MM.1S (cell line): Measurements from ENCODE around the gene TRIM32.

Experiments
- DNase-seq: peaks from one replicate; pipeline ENCODE4 v3.0.0-alpha.2; 2015
- H2AFZ ChIP-seq: fragments of 300-600 bp; sonication (generic); 2 replicates; pipeline ENCODE4 v1.6.0; 2016; ENCODE audit warnings: antibody characterized with exemption, low read length
- H3F3A ChIP-seq: fragments of 300-600 bp; sonication (generic); 2 replicates; pipeline ENCODE4 v1.6.1; 2016; ENCODE audit warnings: mild to moderate bottlenecking, antibody characterized with exemption, low read length, moderate library complexity, mixed read lengths; ENCODE audit not compliant: insufficient read depth
- H3K27ac ChIP-seq: fragments of 300-600 bp; sonication (generic); 2 replicates; pipeline ENCODE4 v1.5.1; 2016; ENCODE audit warnings: mild to moderate bottlenecking, low read length
- H3K27me3 ChIP-seq: fragments of 300-600 bp; sonication (generic); replicated peaks from 2 replicates; pipeline ENCODE4 v1.6.0; 2016; ENCODE audit warnings: low read length; ENCODE audit not compliant: insufficient read depth
- H3K36me3 ChIP-seq: fragments of 300-600 bp; sonication (generic); replicated peaks from 2 replicates; pipeline ENCODE4 v1.6.1; 2016; ENCODE audit warnings: mild to moderate bottlenecking, low read length, mixed read lengths; ENCODE audit not compliant: insufficient read depth
- H3K4me1 ChIP-seq: fragments of 300-600 bp; sonication (generic); 2 replicates; pipeline ENCODE4 v1.6.1; 2016; ENCODE audit warnings: low read length, mixed read lengths
- H3K4me2 ChIP-seq: fragments of 300-600 bp; sonication (generic); 2 replicates; pipeline ENCODE4 v1.6.0; 2016; ENCODE audit warnings: low read depth, low read length
- H3K4me3 ChIP-seq: fragments of 300-600 bp; sonication (generic); 2 replicates; pipeline ENCODE4 v1.5.1; 2016; ENCODE audit warnings: low read length, mixed read lengths
- H3K79me2 ChIP-seq: fragments of 300-600 bp; sonication (generic); 2 replicates; pipeline ENCODE4 v1.6.1; 2016; ENCODE audit warnings: mixed run types, low read length, mixed read lengths
- H3K9ac ChIP-seq: fragments of 300-600 bp; sonication (generic); 2 replicates; pipeline ENCODE4 v1.6.1; 2016; ENCODE audit warnings: low read length, mixed read lengths
- H3K9me2 ChIP-seq: fragments of 300-600 bp; sonication (generic); replicated peaks from 2 replicates; pipeline ENCODE4 v1.6.1; 2016; ENCODE audit warnings: mild to moderate bottlenecking, low read length, mixed read lengths; ENCODE audit not compliant: insufficient read depth
- H3K9me3 ChIP-seq: fragments of 300-600 bp; sonication (generic); replicated peaks from 2 replicates; pipeline ENCODE4 v1.6.1; 2016; ENCODE audit warnings: mild to moderate bottlenecking, low read length, mixed read lengths; ENCODE audit not compliant: insufficient read depth
- H4K20me1 ChIP-seq: fragments of 300-600 bp; sonication (generic); 2 replicates; pipeline ENCODE4 v1.6.1; 2016; ENCODE audit warnings: mild to moderate bottlenecking, low read length, moderate library complexity, mixed read lengths; ENCODE audit not compliant: insufficient read depth
- CTCF ChIP-seq: fragments of 300-600 bp; sonication (generic); IDR thresholded peaks from 2 replicates; pipeline ENCODE4 v1.5.1; 2016; ENCODE audit warnings: antibody characterized with exemption, low read length, mixed read lengths
- EZH2 ChIP-seq: fragments of 300-600 bp; sonication (generic); optimal IDR thresholded peaks from 2 replicates; pipeline ENCODE3; 2017; ENCODE audit warnings: low read depth, mild to moderate bottlenecking, antibody characterized with exemption, low read length, mixed read lengths
- EZH2phosphoT487 ChIP-seq: fragments of 300-600 bp; sonication (generic); IDR thresholded peaks from 2 replicates; pipeline ENCODE4 v1.6.1; 2018; ENCODE audit warnings: antibody characterized with exemption, low read length

Gene TRIM32

GRCh38 chr9:116693233-116693731, 6.2 kb downstream of the TRIM32 start:
- H3K4me2 ChIP-seq, result no peak overlapping the region
- H3K4me1 ChIP-seq, result no peaks in the 10 kb centered on the region
- no peak overlapping the region for H3K9ac ChIP-seq
- H2AFZ ChIP-seq, result no peak overlapping the region
- no peaks in the 10 kb centered on the region for H4K20me1 ChIP-seq
- H3K9me2 ChIP-seq, result no peaks in the 10 kb centered on the region
- H3K27me3 ChIP-seq, result no peaks in the 10 kb centered on the region
- no peak for DNase-seq
- no peaks in the 10 kb centered on the region for H3F3A ChIP-seq
- TF ChIP-seq CTCF (no peak), EZH2 (no peak)
- no peaks in the 10 kb centered on the region for H3K36me3 ChIP-seq
- H3K27ac ChIP-seq, result no peak overlapping the region
- H3K79me2 ChIP-seq, result peaks cover 36% of the 10 kb centered on the region
- no peaks in the 10 kb centered on the region for H3K9me3 ChIP-seq
- no peak overlapping the region for H3K4me3 ChIP-seq

- Histone ChIP-seq H3K79me2 (peaks cover 27% of the 10 kb centered on the region), H3F3A (no peaks in the 10 kb centered on the region), H4K20me1 (no peaks in the 10 kb centered on the region), H3K9ac (no peak overlapping the region), H3K4me2 (no peak overlapping the region), H3K27ac (no peak overlapping the region), H3K27me3 (no peaks in the 10 kb centered on the region), H3K4me3 (no peak overlapping the region), H2AFZ (no peak overlapping the region), H3K4me1 (no peaks in the 10 kb centered on the region), H3K9me2 (no peaks in the 10 kb centered on the region), H3K36me3 (peaks cover 8% of the 10 kb centered on the region; the same call in 1 of the 2 replicates), H3K9me3 (no peaks in the 10 kb centered on the region)
- no peak for DNase-seq
- TF ChIP-seq EZH2phosphoT487 (no peak), EZH2 (no peak), CTCF (no peak)
Measured at GRCh38 chr9:116694785-116695291, 7.7 kb downstream of the TRIM32 start.

- Histone ChIP-seq H3K79me2 (peaks cover 27% of the 10 kb centered on the region), H3K9me3 (no peaks in the 10 kb centered on the region), H3K9ac (no peak overlapping the region), H3K9me2 (no peaks in the 10 kb centered on the region), H3F3A (no peaks in the 10 kb centered on the region), H3K36me3 (peaks cover 8% of the 10 kb centered on the region; the same call in 1 of the 2 replicates), H3K4me1 (no peaks in the 10 kb centered on the region), H3K4me3 (no peak overlapping the region), H3K27ac (no peak overlapping the region), H3K27me3 (no peaks in the 10 kb centered on the region), H2AFZ (no peak overlapping the region), H3K4me2 (no peak overlapping the region), H4K20me1 (no peaks in the 10 kb centered on the region)
- DNase-seq, result no peak
- TF ChIP-seq EZH2, result no peak
- no peak for TF ChIP-seq CTCF
- TF ChIP-seq EZH2phosphoT487, result no peak
Measured at GRCh38 chr9:116695438-116695837, 8.3 kb downstream of the TRIM32 start.
